GM21576 (cell line): ENCODE measurements around the gene TMEM163.

Source experiments
- ATAC-seq: cut with Tn5 transposase; IDR thresholded peaks from one replicate; pipeline ENCODE4 v1.9.1; 2021; ENCODE audit warnings: mild to moderate bottlenecking, moderate library complexity; ENCODE audit not compliant: unreplicated experiment

The TMEM163 gene

DNA sequence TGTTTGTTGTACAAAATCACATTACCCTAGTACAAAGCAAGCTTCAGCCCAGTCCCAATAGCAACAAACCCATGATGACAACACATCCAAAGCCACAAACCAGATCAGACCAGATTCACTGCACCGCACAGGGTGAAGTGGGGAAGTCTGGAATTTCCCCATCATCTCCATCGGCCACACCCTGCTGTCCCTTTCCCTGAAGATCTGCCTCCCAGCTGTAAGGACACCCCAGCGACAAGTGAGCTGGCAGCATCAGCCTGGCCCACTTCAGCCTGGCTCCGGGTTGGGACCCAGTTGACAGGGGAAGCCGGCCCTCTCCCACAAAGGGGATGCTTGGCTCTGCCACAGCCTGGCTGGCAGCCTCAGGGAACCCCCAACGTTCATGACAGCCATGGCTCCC is 257.3 kb downstream of the TMEM163 start:
- ATAC-seq = no peak

DNA sequence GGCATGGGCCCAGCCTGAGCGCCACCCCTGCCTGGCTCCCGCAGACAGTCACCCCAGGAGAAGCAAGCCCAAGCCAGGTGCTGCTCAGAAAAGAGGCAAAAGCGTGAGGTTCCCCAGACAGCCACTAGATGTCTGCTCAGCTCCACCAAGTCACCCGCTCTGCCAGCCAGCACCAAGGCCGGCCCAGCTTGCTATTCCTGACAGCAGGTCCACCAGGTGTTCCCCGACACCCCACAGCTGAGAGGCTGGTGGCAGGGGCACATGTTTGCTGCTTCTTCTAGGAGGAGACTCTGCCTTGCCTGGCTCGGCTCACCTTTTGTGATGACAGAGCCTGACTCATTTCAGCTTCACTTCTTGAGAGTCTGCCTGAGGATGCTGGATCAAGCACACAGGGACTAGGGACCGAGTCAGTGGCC is 258.2 kb downstream of the TMEM163 start:
- ATAC-seq = peak; percentile 87

DNA sequence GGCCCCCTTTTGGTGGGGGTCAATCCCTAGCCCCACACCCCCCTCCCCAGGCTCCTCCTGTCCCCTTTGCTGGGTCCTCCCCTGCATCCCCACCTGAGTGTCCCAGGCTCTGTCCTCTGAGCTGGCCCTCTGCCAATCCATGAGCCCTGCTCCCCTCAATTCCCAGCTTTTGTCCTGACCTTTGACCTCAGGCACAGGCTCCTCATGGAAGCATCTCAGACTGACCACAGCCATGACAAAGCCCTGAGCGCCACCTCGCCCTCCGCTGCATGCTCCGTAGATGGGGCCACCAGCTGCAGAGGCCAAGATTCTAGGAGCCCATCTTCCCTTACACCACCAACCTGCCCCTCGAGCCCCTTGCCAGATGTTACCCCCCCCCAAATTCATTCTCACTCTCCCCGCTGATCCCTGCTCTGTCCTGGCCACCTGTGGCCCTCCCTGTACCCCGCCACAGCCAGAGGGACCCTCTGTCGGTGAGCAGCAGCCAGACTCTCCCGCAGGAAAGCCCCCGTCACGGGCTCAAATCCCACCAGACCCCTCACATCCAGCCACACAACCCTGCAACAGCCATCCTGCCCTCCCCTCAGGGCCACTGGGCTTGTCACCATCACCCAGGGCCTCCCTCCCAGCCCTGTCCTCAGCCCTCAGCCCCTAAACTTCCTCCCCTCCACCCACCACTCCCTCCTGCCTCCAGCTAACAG is 258.9 kb downstream of the TMEM163 start:
- no peak for ATAC-seq

DNA sequence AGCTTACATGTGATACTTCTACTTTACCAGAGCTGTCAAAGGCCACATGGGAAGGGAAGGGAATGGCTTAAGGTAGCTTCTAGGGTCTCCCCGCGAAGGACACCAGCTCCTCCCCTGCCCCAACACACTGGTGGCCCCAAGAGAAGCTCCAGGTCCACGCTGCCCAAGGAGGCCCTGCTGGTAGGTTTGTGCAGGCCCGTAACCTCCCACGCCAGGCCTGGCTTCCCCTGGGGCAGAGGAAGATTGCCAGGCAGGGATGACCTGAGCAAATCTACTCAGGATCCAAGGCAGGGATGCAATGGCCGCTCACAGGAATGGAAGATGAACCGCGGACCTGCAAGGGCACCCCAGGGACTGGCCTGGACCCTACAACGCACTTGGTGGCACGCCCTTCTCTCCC is 259.9 kb downstream of the TMEM163 start:
- no peak for ATAC-seq

DNA sequence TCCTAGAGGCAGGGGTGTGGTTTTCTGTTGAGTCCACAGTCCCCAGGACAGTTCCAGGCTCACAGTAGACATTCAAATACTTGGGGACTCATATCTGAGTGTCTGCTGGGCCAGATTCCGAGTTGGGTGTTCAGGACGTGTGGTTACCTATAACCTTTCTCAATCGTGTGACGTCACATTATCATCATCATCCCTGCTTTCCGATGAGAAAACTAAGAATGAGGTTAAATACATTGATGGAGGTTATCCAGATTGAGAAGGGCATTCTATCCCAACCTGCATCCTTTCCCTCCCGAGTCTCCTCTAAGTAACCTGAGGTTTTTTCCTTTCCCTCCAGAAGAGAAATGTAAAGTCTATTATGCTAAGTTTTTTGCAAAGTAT is 260.3 kb downstream of the TMEM163 start:
- ATAC-seq = no peak

DNA sequence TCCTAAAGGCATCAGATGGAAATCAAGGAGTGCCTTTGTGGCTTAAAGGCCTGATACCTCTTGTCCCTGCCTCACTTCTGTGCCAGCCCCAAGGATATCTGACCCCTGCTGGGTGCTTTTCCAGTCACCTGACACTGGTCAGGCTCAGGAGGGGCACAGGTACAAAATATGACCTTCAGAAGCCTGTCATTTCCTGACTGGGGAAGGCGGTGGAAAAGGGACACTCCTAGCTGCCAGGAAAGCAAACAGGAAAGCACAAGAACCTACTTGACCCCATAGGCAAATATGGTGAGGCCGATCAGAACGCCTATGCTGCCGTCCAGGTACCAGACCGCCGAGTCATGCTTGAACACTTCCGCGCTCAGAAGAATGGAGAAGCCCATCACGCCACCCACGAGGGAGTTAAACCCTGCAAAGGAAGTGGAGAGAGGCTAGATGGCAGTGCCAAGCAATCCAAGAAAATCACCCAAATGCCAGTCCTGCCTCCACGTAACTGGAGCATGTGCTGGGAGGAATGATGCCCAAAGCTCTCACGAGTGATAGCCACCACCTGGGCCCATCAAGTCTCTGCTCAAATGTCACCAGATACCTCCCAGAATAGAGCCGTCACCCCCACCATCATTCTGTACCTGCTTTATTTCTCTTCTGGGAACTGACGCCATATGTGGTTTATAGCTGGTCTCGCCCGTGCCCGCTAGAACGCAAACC is 260.9 kb downstream of the TMEM163 start:
- no peak for ATAC-seq

DNA sequence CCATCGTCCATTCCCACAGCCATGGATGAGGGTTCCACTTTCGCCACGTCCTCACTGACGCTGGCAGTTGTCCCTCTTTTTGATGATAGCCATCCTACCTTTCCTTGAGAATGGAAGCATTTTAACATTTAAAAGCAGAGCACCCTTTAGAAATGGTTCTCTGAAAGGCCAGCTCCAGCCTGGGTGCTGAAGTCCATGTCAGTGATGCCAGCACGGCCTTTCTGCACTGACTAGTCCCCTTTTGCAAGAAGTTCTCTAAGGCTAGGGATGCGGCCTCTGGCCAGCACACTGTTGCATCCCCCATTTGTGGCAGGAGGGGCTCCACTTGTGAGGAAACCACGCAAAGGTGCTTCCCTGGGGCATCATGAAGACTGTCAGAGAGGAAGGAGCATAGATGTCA is 261.4 kb downstream of the TMEM163 start:
- ATAC-seq = no peak

DNA sequence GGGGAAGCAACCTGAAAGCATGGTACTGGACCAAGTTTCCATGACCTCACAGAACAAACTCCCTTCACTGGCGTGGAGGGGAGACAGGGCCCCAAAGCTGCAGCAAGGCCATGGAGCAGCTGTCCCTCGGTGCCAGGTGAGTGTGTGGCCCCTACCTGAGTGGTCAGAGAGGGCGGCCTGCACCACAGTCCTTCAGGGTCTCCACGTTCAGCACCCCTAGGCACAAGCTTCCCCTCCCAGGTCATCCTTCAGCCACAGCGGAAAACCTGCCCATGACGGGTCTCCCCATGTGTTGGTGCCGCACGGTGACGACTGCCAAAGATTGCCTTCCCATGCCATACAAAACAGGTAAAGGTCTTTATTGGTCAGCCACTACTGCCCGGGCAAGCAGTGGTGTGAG is 263.4 kb downstream of the TMEM163 start:
- ATAC-seq = no peak

DNA sequence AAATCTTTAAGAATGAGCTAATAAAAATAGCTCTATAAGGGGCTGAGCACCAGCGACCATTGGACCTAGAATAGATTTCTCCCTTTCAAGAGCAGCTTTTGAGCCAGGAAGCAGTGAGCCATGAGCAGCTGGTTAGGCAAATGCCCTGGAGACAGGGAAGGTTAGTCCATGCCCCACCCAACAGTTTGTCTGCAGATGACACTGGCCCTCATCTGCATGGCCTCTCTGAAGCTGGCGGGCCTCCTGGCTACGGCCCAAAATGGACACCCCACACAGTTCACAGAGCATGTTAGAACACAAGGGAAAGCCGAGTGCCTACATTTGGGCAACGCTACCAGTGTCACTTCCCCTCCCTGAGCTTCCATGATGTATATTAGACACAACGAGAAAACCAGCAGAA is 263.9 kb downstream of the TMEM163 start:
- ATAC-seq = no peak

DNA sequence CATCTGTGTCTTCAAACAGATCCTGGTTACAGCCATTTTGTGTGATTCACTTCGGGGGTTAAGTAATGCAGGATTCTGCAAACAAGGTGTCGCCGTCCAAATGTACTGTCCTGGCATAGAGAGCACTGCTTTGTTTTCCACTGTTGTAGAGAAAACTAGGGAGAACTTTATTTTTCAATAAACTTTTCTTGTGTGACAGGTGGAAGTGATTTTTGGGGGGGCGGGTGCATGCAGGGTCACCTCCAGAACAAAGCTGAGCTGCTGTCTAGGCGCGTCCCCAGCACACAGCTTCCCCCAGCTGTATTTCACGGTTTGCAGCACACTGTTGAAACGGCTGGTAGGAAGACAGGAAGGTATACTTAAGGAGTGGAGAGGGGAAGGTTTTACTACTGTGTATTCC is 264.4 kb downstream of the TMEM163 start:
- ATAC-seq = no peak

DNA sequence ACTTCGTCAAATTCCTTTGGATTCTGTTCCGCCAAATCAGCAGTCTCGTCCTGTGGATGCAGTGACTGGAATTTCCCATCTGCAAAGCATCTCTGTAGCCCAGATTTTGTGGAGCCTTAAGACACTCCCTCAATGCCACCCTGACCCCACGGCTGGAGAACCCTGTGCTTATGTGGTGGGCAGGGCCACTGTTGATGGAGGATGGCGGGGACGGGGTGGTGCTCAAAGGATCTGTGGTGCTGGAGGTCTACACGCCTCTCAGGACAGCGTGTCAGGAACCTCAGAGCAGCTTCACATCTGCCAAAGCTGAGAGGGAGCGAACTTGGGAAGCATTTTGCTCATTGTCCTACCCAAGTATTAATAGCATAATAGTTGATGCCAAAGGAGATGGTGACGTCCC is 264.8 kb downstream of the TMEM163 start:
- ATAC-seq = no peak

DNA sequence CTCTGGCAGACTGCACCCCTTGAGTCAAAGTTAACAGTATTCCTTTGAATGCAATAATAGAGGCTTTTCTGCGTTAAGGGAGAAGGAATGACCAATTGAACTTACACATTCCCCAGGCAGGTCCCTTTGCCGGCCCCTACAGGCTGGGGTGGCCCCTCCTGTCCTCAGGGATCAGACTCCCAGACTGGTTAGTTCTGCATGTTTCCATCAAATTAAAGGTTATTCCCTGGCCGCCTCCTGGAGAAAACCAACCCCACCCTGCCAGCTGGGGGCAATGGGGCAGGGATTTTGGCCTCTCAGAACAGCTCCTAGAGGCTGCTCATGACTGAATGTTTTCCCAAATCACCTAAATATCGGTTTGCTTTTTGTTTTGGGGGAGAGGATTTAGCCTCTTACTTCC is 265.3 kb downstream of the TMEM163 start:
- ATAC-seq = no peak

DNA sequence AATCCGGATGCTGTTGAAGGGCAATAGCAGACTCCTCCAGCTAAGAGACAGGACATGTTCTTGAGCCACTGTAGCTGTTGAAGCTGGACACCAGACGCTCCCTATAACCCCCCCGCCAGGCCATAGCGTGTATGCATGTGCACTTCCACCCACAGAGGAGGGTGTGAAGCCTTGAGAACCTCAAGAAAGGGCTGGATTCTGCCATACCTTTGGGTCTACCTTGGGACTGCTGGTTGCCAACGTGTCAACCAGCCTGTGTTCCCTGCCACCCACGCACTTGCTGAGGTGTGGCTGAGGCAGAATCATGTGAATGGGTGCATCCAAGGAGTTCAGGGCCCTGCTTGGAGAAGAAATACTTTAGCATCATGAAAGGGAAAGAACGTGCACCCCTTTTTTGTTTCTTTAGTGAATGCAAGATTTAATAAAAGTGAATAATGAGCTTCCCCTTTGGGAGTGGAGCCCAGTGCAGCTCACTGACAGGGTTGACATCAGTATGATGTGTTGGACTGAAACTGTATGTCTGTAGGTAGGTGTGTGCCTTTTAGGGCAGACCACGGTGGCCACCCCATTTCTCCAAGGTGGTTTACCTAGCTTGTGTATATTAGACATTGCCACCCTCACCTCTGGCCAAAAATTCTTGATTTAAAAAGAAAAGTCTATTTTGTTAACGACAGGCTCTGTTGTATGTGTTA is 266.6 kb downstream of the TMEM163 start:
- ATAC-seq = no peak

DNA sequence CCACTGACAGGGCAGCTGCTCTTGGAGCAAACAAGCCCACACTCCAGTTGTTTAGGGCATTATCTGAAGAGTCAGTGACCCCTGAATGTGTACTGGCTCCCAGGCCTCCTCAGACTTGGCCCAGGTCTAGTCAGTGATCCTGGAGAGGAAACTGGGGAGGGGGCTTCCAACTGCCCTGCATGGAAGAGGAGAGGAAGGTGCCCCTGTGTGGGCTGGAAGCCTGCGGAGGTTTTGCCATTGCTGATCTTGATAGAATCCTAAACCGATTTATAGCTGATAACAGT is 267.5 kb downstream of the TMEM163 start:
- no peak for ATAC-seq

DNA sequence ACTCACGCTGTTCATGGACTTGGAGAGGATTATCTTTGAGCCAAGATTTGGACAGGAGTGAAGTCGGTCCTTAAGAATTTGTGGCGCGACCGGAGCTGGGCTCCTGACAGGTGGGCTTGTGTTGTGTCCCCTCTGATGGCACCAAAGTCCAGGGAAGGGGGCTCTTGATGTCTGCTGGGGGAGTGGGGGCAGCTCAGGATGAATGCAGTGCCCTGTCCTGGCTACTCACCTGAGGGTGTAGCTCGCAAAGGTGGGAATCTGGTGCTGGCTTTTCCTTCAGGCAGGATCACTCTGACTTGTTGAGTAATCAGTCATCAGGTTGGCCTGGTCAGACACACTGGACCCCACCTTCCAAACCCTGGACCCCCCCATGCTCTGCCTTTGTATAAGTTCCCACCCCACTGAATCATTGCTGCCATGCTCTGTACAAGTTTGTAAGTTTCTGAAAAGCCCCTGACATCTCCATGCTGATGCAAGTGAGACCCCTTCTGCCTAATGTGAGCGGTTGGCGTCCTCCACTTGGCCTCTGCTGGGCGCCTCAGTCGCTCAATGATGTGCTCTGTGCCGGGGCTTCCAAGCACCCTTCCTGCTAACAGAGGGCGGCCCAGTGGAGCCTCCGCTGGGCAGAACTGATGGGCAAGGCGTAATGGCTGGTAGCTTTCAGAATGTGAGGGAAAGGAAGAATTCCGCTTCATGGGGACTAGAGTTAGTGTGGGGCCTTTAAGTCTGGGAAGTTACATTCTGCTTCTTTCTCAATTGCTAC is 268.9 kb downstream of the TMEM163 start:
- no peak for ATAC-seq

DNA sequence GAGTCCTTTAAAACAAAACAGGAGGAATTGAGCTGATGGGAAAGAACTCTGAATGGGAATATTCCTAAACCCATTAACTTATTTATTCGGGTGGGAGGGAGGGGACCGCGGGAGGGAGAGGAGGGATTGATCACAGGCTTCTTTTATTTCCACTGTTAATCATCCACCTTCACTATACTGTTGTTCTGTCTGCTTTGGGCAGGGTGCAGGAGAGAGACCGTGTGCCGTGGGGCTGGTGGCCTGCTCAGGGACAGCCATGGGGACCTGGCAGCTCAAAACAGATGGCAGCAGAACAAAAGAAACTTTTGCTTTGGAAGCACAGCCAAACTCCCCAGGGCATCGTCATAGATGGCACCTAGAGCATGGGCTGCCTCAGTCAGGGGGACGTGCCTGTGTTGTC is 269.6 kb downstream of the TMEM163 start:
- no peak for ATAC-seq

DNA sequence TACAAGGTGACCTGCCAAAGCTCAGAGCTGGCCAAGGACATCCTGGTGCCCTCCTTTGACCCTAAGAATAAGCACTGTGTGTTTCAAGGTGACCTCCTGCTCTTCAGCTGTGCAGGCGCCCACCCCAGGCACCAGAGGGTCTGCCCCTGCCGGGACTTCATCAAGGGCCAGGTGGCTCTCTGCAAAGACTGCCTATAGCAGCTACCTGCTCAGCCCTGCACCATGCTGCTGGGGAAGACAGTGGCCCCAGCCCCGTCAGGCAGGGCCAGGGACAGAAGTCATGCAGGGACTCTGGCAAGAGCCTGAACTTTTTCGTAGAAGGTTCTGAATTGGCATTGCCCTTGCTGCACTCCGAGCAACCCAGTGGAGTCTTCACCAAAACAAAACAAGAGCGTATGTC is 270.1 kb downstream of the TMEM163 start:
- no peak for ATAC-seq

DNA sequence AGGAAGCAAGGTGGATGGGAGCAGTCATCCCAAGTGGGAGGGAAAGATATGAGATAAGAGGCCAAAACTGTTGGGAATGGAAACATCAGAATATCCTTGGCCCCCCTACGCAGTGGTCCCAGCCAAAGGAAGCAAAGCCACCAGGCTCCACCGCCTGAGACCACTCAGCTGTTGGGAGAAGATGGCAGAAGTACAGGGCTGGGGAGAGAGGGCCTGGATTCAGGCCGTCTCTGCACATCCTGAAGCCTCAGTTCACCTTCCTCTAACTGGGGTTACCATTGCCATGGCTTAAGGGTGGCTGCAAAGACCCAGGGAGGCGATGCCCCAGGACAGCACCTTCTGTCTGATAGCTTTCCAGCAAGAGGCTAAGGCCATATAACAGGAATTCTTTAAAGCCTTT is 271.1 kb downstream of the TMEM163 start:
- no peak for ATAC-seq

DNA sequence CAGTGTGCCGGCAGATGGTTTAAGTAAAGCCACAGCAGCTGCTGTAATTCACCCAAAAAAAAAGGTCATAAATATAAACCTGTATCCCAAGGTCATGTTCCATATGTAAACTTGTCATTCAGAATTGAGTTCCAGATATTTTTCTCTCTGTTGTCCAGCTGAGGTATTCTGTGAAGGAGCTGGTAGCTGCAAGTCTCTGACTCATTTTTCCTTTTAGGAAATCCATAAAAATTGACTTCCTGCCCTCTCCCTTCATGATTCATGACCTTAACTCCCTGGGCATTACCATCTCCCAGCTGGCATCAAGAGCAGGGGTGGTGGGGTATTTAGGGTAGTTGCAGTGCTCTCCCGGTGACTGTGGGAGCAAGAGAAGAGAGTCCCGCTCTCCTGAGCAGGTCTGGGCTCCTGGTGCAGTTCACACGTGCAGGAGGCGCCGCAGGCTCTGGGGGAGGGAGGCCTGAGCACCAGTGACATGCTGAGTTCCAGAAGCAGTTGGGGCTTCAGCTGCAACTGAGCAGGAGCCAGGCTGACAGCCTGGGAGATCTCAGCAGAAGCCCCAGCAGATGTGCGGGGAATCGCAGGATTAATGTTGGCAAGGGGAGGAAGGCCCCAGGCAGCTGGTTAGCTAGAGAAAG is 272.3 kb downstream of the TMEM163 start:
- ATAC-seq = no peak

DNA sequence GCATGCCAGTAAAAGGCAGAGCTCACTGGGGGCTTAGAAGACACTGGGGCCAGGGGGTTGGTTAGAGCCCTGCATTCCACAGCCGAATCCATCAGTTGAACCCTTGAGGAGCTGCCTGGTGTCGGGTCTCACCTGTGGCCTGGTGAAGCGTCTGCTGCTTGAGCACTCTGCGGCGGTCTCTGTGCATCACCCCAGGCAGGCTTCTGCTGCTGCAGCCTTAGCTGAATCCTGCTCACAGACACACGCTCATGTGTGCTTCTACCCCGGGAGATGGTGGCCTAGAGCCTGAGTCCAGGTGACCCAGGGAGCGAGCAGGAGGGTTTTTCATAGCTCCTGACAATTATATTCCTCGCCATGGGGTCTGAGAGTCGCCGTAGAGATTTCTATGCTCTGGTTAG is 272.8 kb downstream of the TMEM163 start:
- no peak for ATAC-seq

DNA sequence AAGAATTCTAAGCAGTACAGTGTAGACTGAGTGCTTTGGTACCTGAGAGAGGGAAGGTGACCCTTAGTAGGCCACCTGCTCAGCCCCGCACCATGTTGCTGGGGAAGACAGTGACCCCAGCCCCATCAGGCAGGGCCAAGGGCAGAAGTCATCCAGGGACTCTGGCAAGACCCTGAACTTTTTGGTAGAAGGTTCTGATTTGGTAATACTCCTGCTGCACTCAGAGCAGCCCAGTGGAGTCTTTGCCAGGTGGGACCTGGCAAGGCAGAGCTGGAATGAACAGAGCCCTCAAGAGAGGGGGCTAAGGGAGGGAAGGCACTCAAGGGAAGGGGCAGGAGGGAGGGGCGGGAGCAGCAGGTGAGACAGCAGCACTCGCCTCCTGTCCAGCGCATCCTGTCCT is 273.7 kb downstream of the TMEM163 start:
- ATAC-seq = no peak
